Measurements from ENCODE around the gene NR4A1.
"Not testable (repeated sequence)": the region's sequence is repeated elsewhere in the genome, so short reads cannot be mapped to it uniquely, and the experiment has no call there.

Gene NR4A1

GRCh38 chr12:52080403-52081251 lies 29.4 kb downstream of the NR4A1 start:
- DNase-seq: no peak

DNA sequence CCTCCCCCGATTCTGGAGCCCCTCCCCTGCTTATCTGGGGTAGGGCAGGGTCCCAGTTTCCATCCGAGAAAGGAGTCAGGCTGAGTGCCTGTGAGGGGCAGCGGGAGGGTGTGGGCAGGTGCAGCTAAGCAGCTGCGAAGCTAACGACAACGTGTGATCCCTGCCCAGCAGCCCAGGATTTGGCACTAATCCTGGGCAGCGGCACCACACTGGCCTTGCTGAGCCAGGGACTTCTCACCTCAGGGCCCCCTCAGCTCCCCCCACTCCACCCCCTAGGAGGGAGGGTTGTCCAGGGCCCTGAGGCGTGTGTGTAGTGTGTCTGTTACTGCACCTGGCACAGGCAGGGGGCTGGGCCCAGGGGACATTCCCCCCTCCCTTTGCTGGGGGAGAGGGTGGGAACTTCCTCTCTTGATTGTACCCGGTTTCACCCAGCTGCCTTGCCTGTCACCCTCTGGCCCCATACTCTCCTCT lies 30.1 kb downstream of the NR4A1 start:
- peak; percentile 76 for DNase-seq

DNA sequence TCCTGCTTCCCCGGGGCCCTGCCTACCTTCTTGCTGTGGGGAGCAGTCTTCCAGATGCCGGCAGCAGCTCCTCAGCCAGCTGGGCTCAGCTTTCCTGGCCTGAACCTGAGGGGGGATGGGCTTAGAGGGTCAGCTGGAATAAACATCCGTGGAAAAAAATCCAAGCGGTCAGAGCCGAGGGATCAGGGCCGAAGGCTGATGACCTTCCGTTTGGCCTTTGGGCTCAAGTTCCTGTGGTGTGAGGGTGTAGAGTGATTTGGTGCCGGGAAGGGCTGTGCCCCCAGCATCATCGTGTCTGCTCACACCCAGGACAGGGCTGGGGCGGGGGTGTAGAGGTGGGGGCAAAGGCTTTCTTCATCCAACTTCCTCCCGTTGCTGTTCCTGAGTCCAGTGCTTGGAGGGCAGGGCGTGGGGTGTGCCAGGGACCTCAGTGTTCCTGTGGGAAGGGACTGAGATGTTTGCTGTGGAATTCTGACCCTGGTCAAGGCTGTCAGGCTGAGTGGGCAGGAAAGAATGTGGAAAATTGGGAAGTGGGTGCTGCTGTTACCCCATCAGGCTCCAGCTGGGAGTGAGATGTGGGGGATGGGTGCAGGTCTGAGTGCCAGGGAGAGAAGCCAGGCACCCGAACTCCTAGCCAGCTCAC lies 30.9 kb downstream of the NR4A1 start:
- DNase-seq: no peak

- no peak for DNase-seq
Measured at GRCh38 chr12:52082669-52082987, 31.4 kb downstream of the NR4A1 start.

DNA sequence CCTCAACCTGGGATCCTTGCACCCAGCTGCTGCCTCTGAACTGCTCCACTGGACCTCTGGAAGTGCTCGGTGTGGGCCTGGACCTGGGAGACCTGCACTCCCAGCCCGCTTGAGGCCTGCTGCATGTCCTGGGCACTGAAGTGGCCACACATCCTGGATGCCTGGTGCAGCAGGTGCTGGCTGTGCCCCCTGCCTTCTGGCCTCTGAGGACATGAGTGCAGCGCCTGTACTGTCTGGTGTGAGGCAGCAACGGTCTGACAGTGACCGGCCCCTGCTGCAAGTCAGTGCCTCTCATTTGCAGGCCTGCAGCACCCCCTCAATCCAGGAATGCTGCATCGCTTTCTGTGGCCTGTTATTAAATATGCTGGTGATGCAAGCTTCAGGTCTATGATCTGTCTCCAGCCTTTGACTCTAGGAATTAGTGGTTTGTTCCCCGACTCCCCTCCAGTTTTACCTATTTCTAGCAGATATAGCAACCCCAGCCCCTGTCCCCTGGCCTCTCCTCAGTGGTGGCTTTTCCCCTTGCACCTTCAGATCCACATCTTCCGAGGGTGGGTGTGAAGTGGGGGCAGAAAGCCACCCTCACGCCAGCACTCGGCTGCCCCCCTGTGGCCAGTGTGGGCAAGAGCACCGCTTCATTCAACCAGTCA lies 31.9 kb downstream of the NR4A1 start:
- DNase-seq: peak; percentile 54

- no peak for DNase-seq
Measured at GRCh38 chr12:52083638-52083996, 32.4 kb downstream of the NR4A1 start.

- no peak for DNase-seq
Measured at GRCh38 chr12:52084491-52085231, 33.4 kb downstream of the NR4A1 start.

- no peak for DNase-seq
Measured at GRCh38 chr12:52085682-52086180, 34.5 kb downstream of the NR4A1 start.

- DNase-seq: no peak
Measured at GRCh38 chr12:52086366-52086765, 35.1 kb downstream of the NR4A1 start.

- no peak for DNase-seq
Measured at GRCh38 chr12:52086944-52087835, 35.9 kb downstream of the NR4A1 start.

- DNase-seq: no peak
Measured at GRCh38 chr12:52087961-52088820, 36.9 kb downstream of the NR4A1 start.

GRCh38 chr12:52089491-52089890 lies 38.2 kb downstream of the NR4A1 start:
- DNase-seq: no peak

DNA sequence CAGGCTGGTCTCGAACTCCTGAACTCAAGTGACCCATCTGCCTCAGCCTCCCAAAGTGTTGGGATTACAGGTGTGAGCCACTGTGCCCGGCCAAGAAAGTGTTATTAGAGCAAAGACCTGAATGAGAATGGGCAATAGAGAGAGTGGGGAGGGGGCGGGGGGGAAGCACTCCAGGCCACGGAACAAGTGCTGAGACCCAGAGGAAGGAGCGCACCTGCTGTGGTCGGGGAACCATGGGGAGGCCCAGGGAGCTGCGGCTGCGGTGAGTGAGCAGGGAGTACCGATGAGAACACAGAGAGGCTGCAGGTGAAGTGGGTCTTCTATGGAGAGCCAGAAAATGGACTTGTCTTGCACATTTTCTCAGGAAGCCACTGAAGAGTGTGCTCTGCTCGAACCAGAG lies 39.0 kb downstream of the NR4A1 start:
- peak; percentile 24 for DNase-seq

- no peak for DNase-seq
Measured at GRCh38 chr12:52091061-52091460, 39.8 kb downstream of the NR4A1 start.

DNA sequence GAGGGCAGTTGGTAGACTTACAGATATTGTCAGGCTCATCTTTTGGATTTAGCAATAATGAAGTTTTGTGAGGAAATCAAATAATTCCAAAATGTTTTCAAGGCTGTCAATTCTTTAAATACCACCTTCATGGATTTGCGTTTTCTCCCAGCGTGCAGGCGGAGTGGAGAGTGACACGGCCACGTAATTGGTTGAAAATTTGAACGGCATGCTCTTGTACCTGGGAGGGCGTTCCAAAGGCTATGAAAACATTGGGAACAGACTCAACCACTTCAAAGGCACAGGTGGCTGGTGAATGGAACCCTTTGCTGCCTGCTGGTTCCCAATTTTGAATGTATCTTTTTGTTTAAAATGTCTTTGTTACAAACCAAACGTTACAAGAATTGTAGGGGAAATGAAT lies 40.6 kb downstream of the NR4A1 start:
- peak; percentile 35 for DNase-seq

- DNase-seq: no peak
Measured at GRCh38 chr12:52093346-52093745, 42.1 kb downstream of the NR4A1 start.

GRCh38 chr12:52096332-52097044 lies 45.2 kb downstream of the NR4A1 start:
- DNase-seq: no peak

DNA sequence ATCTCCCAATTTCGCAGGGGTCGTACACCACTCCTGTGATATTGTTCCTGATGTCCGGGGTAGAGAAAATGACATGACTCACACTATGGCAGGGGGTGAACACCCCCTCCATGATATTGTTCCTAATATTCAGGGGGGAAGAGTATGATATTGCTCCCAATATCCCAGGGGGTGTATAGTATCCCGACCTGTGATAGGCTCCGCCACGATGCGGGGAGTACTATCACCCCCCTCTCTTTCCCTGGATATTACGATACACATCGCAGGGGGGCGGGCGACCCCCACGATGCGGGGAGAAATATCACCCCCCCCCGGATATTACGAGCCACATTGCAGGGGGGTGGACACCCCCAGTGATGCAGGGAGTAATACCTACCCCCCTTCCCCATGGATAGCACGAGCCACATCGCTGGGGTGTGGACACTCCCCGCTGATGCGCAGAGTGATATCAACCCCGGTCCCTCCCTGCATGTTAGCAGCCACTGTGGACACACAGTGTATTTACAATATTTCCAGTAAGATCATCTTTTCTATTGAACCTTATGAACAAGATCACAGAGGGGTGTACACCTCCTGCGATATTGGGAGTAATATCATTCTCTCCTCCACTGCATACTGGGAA lies 45.9 kb downstream of the NR4A1 start:
- no peak for DNase-seq

GRCh38 chr12:52104431-52105089 lies 53.3 kb downstream of the NR4A1 start:
- DNase-seq: not testable (repeated sequence)
